ENCODE results near the gene PDE11A.
A peak's percentile ranks its signal among the peaks of the same experiment; 100 is the strongest.

The PDE11A gene

GRCh38 chr2:177906041-177906718, 166.4 kb downstream of the PDE11A start:
- Mint-ChIP-seq H3K27me3 (peaks cover 4% of the 10 kb centered on the region), H3K9me3 (no peaks in the 10 kb centered on the region), H3K36me3 (no peaks in the 10 kb centered on the region), H3K4me3 (no peak overlapping the region), H3K27ac (no peak overlapping the region), H3K4me1 (peaks cover 6% of the 10 kb centered on the region)
- CTCF ChIA-PET, result interaction anchor here (0.7 to 1.2 kb wide), 3 partner anchors 9 to 114 kb away, joined by 3 to 4 read pairs (median 3); no protein-coding TSS in a partner anchor
- peak; percentile 74 for DNase-seq

DNA sequence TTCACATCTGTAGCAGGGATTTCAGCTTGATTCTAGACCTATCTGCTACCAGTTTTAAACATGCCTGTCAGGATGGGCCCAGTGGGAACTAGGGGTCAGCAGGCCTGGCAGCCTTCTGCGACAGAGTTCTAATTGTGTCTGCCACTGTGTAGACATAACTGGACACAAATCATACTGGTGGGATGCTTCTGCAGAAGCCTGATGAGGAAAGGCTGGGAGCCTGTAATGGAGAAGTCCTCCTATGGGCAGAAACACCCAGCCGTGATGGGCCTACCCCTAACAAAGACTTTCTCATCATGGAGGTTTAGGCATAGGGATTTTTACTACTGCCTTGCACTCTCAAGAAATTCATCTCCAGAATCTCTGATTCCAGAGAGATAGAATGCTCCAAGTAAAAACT, 166.9 kb downstream of the PDE11A start:
- peaks cover 6% of the 10 kb centered on the region for H3K4me1 Mint-ChIP-seq
- H3K36me3 Mint-ChIP-seq, result no peaks in the 10 kb centered on the region
- no peaks in the 10 kb centered on the region for H3K9me3 Mint-ChIP-seq
- H3K27me3 Mint-ChIP-seq, result peaks cover 4% of the 10 kb centered on the region
- H3K27ac Mint-ChIP-seq, result no peak overlapping the region
- H3K4me3 Mint-ChIP-seq, result no peak overlapping the region
- CTCF ChIA-PET, result interaction anchor here (1.2 kb wide), 1 partner anchor 12 kb away, joined by 3 read pairs; no protein-coding TSS in a partner anchor
- DNase-seq, result no peak

DNA sequence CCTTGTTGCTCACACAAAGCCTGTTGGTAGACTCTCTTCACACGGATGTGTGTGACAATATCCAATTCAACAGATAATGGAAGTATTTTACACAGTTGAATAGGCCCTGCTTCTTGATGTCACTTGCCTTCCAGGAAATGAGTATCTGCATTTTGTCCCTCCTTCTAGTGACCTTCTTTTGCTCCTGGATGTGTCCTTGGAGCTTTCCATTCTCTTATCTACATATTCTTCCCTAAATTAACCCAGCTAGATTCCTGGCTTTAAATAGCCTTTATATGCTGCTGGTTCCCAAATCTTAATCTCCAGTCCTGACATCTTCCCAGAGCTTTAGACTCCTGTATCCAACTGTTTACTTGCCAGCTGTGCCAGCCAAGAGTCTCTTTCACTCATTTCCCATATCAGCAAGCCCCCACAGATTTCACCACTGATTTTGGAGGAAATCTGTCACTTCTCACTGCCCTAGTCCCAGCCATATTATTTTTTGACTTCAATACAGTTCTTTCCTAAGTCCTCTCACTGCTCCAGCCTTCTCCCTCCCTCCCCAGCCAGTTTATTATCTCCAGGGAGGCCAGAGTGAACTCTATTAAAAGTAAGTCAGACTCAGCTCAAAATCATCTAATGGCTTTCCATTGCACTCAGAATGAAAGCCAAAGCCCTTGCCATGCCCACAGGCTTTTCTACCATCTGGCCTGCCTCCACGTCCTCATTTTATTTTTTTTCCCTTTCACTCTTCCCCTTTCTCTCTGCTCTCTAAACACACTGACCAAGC, 170.0 kb downstream of the PDE11A start:
- no peaks in the 10 kb centered on the region for H3K4me1 Mint-ChIP-seq
- CTCF ChIA-PET, result no interaction called here
- H3K4me3 Mint-ChIP-seq, result no peak overlapping the region
- no peaks in the 10 kb centered on the region for H3K9me3 Mint-ChIP-seq
- DNase-seq, result no peak
- peaks cover 4% of the 10 kb centered on the region for H3K27me3 Mint-ChIP-seq
- H3K27ac Mint-ChIP-seq, result no peak overlapping the region
- no peaks in the 10 kb centered on the region for H3K36me3 Mint-ChIP-seq

DNA sequence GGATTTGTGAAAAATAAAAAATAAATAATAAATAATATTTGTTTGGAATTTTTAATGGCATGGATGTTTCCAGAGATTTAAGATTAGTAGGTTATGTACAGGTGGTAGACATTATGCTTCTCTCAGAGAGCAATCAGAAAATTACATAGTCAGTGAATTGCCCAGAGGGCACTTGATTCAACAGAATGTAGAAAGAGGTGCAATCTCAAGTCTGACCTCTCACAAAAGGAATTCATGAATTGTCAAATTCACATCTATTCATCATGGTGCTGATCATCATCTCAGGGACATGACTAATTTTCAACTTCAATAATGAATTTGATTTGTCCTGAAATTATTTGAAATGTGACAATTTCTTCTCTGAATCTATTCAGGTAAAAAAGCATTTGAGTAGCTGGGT, 172.5 kb downstream of the PDE11A start:
- no peak for DNase-seq
- no peaks in the 10 kb centered on the region for H3K9me3 Mint-ChIP-seq
- H3K27ac Mint-ChIP-seq, result no peak overlapping the region
- H3K4me1 Mint-ChIP-seq, result no peaks in the 10 kb centered on the region
- CTCF ChIA-PET, result interaction anchor here (1.0 kb wide), 1 partner anchor 735 kb away, joined by 5 read pairs; no protein-coding TSS in a partner anchor
- no peak overlapping the region for H3K4me3 Mint-ChIP-seq
- no peaks in the 10 kb centered on the region for H3K27me3 Mint-ChIP-seq
- H3K36me3 Mint-ChIP-seq, result no peaks in the 10 kb centered on the region

- no peaks in the 10 kb centered on the region for H3K9me3 Mint-ChIP-seq
- H3K4me1 Mint-ChIP-seq, result no peaks in the 10 kb centered on the region
- DNase-seq, result no peak
- CTCF ChIA-PET, result interaction anchor here (1.4 kb wide), 1 partner anchor 9 kb away, joined by 4 read pairs; no protein-coding TSS in a partner anchor
- no peak overlapping the region for H3K27ac Mint-ChIP-seq
- H3K36me3 Mint-ChIP-seq, result no peaks in the 10 kb centered on the region
- no peaks in the 10 kb centered on the region for H3K27me3 Mint-ChIP-seq
- no peak overlapping the region for H3K4me3 Mint-ChIP-seq
These were observed 175.3 kb downstream of the PDE11A start for GRCh38 chr2:177897278-177897677.

- H3K9me3 Mint-ChIP-seq, result no peaks in the 10 kb centered on the region
- H3K4me3 Mint-ChIP-seq, result no peak overlapping the region
- H3K36me3 Mint-ChIP-seq, result no peaks in the 10 kb centered on the region
- no peaks in the 10 kb centered on the region for H3K4me1 Mint-ChIP-seq
- no peak overlapping the region for H3K27ac Mint-ChIP-seq
- H3K27me3 Mint-ChIP-seq, result no peaks in the 10 kb centered on the region
- no peak for DNase-seq
- CTCF ChIA-PET, result interaction anchor here (1.4 kb wide), 1 partner anchor 10 kb away, joined by 4 read pairs; no protein-coding TSS in a partner anchor
These were observed 176.0 kb downstream of the PDE11A start for GRCh38 chr2:177896587-177896986.

DNA sequence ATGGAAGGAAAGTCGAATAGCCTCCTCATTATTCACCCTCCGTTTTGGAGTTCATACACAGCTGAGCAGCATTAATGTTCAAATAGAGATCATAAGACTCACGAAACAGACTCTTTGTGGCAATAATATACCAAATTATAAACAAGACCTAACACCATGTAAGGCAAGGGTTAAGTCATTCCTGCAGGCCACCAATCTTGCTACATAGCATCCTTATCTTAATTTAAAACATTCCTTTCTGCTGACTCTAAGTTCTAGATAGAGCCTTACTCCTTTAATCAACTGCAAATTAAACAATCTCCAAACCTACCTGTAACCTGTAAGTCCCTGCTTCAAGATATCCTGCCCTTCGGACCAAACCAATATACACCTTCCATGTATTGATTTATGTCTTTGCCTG, 178.0 kb downstream of the PDE11A start:
- H3K4me3 Mint-ChIP-seq, result no peak overlapping the region
- no peaks in the 10 kb centered on the region for H3K9me3 Mint-ChIP-seq
- no peak for DNase-seq
- no peaks in the 10 kb centered on the region for H3K4me1 Mint-ChIP-seq
- CTCF ChIA-PET, result no interaction called here
- H3K27me3 Mint-ChIP-seq, result peaks cover 5% of the 10 kb centered on the region
- no peaks in the 10 kb centered on the region for H3K36me3 Mint-ChIP-seq
- no peak overlapping the region for H3K27ac Mint-ChIP-seq

DNA sequence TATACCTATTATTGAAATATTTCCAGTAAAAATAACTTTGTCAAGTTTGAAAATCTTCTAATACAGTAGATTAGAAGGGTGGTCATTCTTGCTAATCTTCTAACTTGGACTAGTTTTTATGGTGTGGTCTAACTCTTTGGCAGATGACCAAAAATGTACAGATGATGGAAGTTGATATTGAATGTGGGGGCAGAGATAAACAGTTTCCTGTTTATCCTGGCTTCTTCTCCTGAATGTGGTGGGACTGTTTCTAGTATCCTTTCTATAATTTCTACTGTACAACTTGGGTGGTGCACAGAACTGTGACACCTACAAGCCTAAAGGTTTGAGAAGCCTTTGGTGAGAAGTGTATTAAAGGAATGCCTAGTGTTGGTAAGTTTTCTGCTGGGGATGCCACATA, 178.7 kb downstream of the PDE11A start:
- peaks cover 5% of the 10 kb centered on the region for H3K27me3 Mint-ChIP-seq
- no peaks in the 10 kb centered on the region for H3K9me3 Mint-ChIP-seq
- DNase-seq, result no peak
- no peaks in the 10 kb centered on the region for H3K4me1 Mint-ChIP-seq
- no peaks in the 10 kb centered on the region for H3K36me3 Mint-ChIP-seq
- H3K4me3 Mint-ChIP-seq, result no peak overlapping the region
- H3K27ac Mint-ChIP-seq, result no peak overlapping the region
- CTCF ChIA-PET, result no interaction called here

GRCh38 chr2:177891533-177891932, 181.0 kb downstream of the PDE11A start:
- Mint-ChIP-seq H3K27me3 (peaks cover 5% of the 10 kb centered on the region), H3K9me3 (no peaks in the 10 kb centered on the region), H3K36me3 (no peaks in the 10 kb centered on the region), H3K4me1 (no peaks in the 10 kb centered on the region), H3K27ac (no peak overlapping the region), H3K4me3 (no peak overlapping the region)
- CTCF ChIA-PET, result no interaction called here
- no peak for DNase-seq

GRCh38 chr2:177889818-177890460, 182.6 kb downstream of the PDE11A start:
- Mint-ChIP-seq H3K27me3 (peaks cover 5% of the 10 kb centered on the region), H3K27ac (no peak overlapping the region), H3K9me3 (no peaks in the 10 kb centered on the region), H3K4me1 (no peaks in the 10 kb centered on the region), H3K36me3 (no peaks in the 10 kb centered on the region), H3K4me3 (no peak overlapping the region)
- no peak for DNase-seq
- CTCF ChIA-PET, result no interaction called here

DNA sequence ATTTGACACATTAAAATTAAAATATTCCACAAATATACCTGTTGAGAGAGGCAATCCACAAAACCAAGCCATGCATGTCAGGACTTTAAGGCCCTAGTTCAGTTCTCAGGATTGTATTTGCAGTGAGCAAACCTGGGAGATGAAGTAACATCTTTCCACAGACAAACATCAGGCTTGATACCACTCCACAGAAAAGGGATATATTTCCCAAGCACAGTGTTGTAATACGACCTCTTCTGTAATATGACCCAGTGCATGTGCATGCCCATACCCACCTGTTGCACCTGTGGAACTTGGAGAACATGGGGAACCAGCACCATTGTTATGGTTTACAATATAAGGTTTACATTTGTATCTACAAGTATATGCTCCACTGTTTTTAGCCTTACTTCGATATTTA, 184.0 kb downstream of the PDE11A start:
- no peaks in the 10 kb centered on the region for H3K36me3 Mint-ChIP-seq
- H3K4me3 Mint-ChIP-seq, result no peak overlapping the region
- no peaks in the 10 kb centered on the region for H3K4me1 Mint-ChIP-seq
- no peak overlapping the region for H3K27ac Mint-ChIP-seq
- no peak for DNase-seq
- no peaks in the 10 kb centered on the region for H3K9me3 Mint-ChIP-seq
- CTCF ChIA-PET, result no interaction called here
- H3K27me3 Mint-ChIP-seq, result peaks cover 5% of the 10 kb centered on the region

- Mint-ChIP-seq H3K27me3 (peaks cover 5% of the 10 kb centered on the region), H3K27ac (no peak overlapping the region)
- CTCF ChIA-PET, result no interaction called here
These were observed 184.9 kb downstream of the PDE11A start for GRCh38 chr2:177887722-177888121.

GRCh38 chr2:177886824-177887223, 185.8 kb downstream of the PDE11A start:
- H3K27ac Mint-ChIP-seq, result no peak overlapping the region
- H3K27me3 Mint-ChIP-seq, result peaks cover 5% of the 10 kb centered on the region
- no peaks in the 10 kb centered on the region for H3K4me1 Mint-ChIP-seq
- no peaks in the 10 kb centered on the region for H3K9me3 Mint-ChIP-seq
- H3K36me3 Mint-ChIP-seq, result no peaks in the 10 kb centered on the region
- CTCF ChIA-PET, result no interaction called here
- DNase-seq, result no peak
- no peak overlapping the region for H3K4me3 Mint-ChIP-seq

More at GRCh38 chr2:177887722-177888121, 184.9 kb downstream of the PDE11A start:
- Mint-ChIP-seq H3K4me1 (no peaks in the 10 kb centered on the region), H3K4me3 (no peak overlapping the region), H3K36me3 (no peaks in the 10 kb centered on the region), H3K9me3 (no peaks in the 10 kb centered on the region)
- no peak for DNase-seq

GRCh38 chr2:177885828-177886466, 186.6 kb downstream of the PDE11A start:
- no peak for DNase-seq
- H3K27ac Mint-ChIP-seq, result no peak overlapping the region
- H3K27me3 Mint-ChIP-seq, result peaks cover 5% of the 10 kb centered on the region
- no peaks in the 10 kb centered on the region for H3K36me3 Mint-ChIP-seq
- no peaks in the 10 kb centered on the region for H3K9me3 Mint-ChIP-seq
- CTCF ChIA-PET, result no interaction called here
- no peaks in the 10 kb centered on the region for H3K4me1 Mint-ChIP-seq
- H3K4me3 Mint-ChIP-seq, result no peak overlapping the region

Measured in activated naive CD4-positive, alpha-beta T cell treated with anti-CD3 and anti-CD28 coated beads, Interleukin-2, amount 10 ng/mL, durations not matched to agents 7 days and 5 days (primary cell).